HL-60 (cell line): ENCODE results near the gene SLC25A17.

ENCODE experiments used
- DNase-seq, 2 experiments: peaks; one replicate each; pipeline ENCODE4 v3.0.0-alpha.2; 2010 to 2020; ENCODE audit warnings: low read depth in 1 of 2, low spot score in 1 of 2
- H3K27ac ChIP-seq: fragments of 250-450 bp; sonication (Bioruptor Pico); replicated peaks from 2 replicates; pipeline ENCODE4 v1.5.1; 2020; ENCODE audit warnings: mild to moderate bottlenecking, moderate library complexity
- H3K27me3 ChIP-seq: fragments of 250-450 bp; sonication (Bioruptor Pico); 2 replicates; pipeline ENCODE4 v1.5.1; 2021; ENCODE audit warnings: mild to moderate bottlenecking, moderate library complexity; ENCODE audit not compliant: insufficient read depth, poor library complexity, severe bottlenecking
- H3K4me3 ChIP-seq: replicated peaks from 2 replicates; pipeline ENCODE4 v1.5.1; 2011; ENCODE audit warnings: mild to moderate bottlenecking, control low read depth, low read length; ENCODE audit not compliant: insufficient read depth
- CTCF ChIP-seq: IDR thresholded peaks from one replicate; pipeline ENCODE4 v1.5.1; 2011; ENCODE audit warnings: low read length, control low read depth, inconsistent platforms; ENCODE audit not compliant: insufficient read depth
- GABPA ChIP-seq: IDR thresholded peaks from 2 replicates; pipeline ENCODE4 v1.6.1; 2012; ENCODE audit warnings: low read depth
- POLR2AphosphoS5 ChIP-seq: IDR thresholded peaks from 2 replicates; pipeline ENCODE4 v1.6.1; 2012; ENCODE audit warnings: low read depth
- REST ChIP-seq: IDR thresholded peaks from 2 replicates; pipeline ENCODE4 v1.6.1; 2012; ENCODE audit warnings: low read depth; ENCODE audit not compliant: insufficient replicate concordance
- SPI1 ChIP-seq: IDR thresholded peaks from 2 replicates; pipeline ENCODE4 v1.6.1; 2012; ENCODE audit warnings: low read depth, mild to moderate bottlenecking, borderline replicate concordance

Gene SLC25A17

GRCh38 chr22:40733919-40734318 lies 85.2 kb downstream of the SLC25A17 start:
- no peak for DNase-seq
- Histone ChIP-seq H3K27me3 (no peaks in the 10 kb centered on the region), H3K4me3 (no peak overlapping the region), H3K27ac (no peak overlapping the region)
- TF ChIP-seq GABPA (no peak), REST (no peak), POLR2AphosphoS5 (no peak), SPI1 (no peak), CTCF (no peak)

GRCh38 chr22:40732999-40733292 lies 86.2 kb downstream of the SLC25A17 start:
- no peak overlapping the region for H3K4me3 ChIP-seq

GRCh38 chr22:40729284-40729683 lies 89.9 kb downstream of the SLC25A17 start:
- DNase-seq: no peak
- no peak overlapping the region for H3K27ac ChIP-seq
- TF ChIP-seq GABPA (no peak), CTCF (no peak), REST (no peak), POLR2AphosphoS5 (no peak)
- no peaks in the 10 kb centered on the region for H3K27me3 ChIP-seq
- no peak overlapping the region for H3K4me3 ChIP-seq

More at GRCh38 chr22:40732999-40733292, 86.2 kb downstream of the SLC25A17 start:
- no peak for DNase-seq
- Histone ChIP-seq H3K27ac (no peak overlapping the region), H3K27me3 (no peaks in the 10 kb centered on the region)
- TF ChIP-seq GABPA (no peak), REST (no peak), SPI1 (no peak), POLR2AphosphoS5 (no peak), CTCF (no peak)
